ENCODE data around the gene SMIM9. TPM values are rescaled to one million over a fixed set of nuclear protein-coding genes. Genes with fewer than 3 reads are reported as not detected.

SMIM9 gene
- total RNA-seq, 4 donors from 2014 or later = not detected

GRCh38 chrX:154784149-154784995 is 50.1 kb downstream of the SMIM9 start:
- TF ChIP-seq CTCF (IDR thresholded peaks at IDR 0.05; ENCODE audit: low read depth) = no peak

GRCh38 chrX:154780968-154781367 is 53.5 kb downstream of the SMIM9 start:
- no peak for TF ChIP-seq CTCF (IDR thresholded peaks at IDR 0.05; ENCODE audit: low read depth)

- no peak for TF ChIP-seq CTCF (IDR thresholded peaks at IDR 0.05; ENCODE audit: low read depth)
Observed at GRCh38 chrX:154779261-154779660, 55.2 kb downstream of the SMIM9 start.

GRCh38 chrX:154776753-154777152 is 57.7 kb downstream of the SMIM9 start:
- TF ChIP-seq CTCF (IDR thresholded peaks at IDR 0.05; ENCODE audit: low read depth) = no peak

- no peak for TF ChIP-seq CTCF (IDR thresholded peaks at IDR 0.05; ENCODE audit: low read depth)
Observed at GRCh38 chrX:154775419-154776349, 58.8 kb downstream of the SMIM9 start.

GRCh38 chrX:154774622-154775021 is 59.8 kb downstream of the SMIM9 start:
- TF ChIP-seq CTCF (IDR thresholded peaks at IDR 0.05; ENCODE audit: low read depth) = no peak

Other genes starting within 250 kb of the SMIM9 start
- not detected for gene CTAG1A, start 249.5 kb downstream of the SMIM9 start, total RNA-seq
- gene CTAG1B, start 215.4 kb downstream of the SMIM9 start, total RNA-seq = not detected
- not detected for gene CTAG2, start 181.1 kb downstream of the SMIM9 start, total RNA-seq
- 10 to 100 TPM in 2 of 4 donors, 1 to 10 TPM in 2; 8.6 to 18.9 (median 13.0) TPM for gene GAB3, start 83.6 kb downstream of the SMIM9 start, total RNA-seq
- gene DKC1, start 71.8 kb downstream of the SMIM9 start, total RNA-seq = 10 to 100 TPM; 23.3 to 65.7 (median 42.1) TPM
- 100 to 1,000 TPM in 1 of 4 donors, 10 to 100 TPM in 3; 40.9 to 106 (median 55.3) TPM for gene MPP1, start 29.2 kb downstream of the SMIM9 start, total RNA-seq
- 10 to 100 TPM in 1 of 4 donors, 1 to 10 TPM in 2, under 1 TPM in 1; 0.44 to 12.9 (median 5.8) TPM for gene F8A1, start 51.7 kb upstream of the SMIM9 start, total RNA-seq
- gene F8, start 188.1 kb upstream of the SMIM9 start, total RNA-seq = 10 to 100 TPM; 21.1 to 56.3 (median 36.5) TPM
- 10 to 100 TPM; 46.1 to 83.5 (median 69.6) TPM for gene FUNDC2, start 192.2 kb upstream of the SMIM9 start, total RNA-seq
- gene CMC4, start 236.5 kb upstream of the SMIM9 start, total RNA-seq = 10 to 100 TPM; 20.3 to 30.8 (median 25.0) TPM
- gene MTCP1, start 236.5 kb upstream of the SMIM9 start, total RNA-seq = 1 to 10 TPM; 1.0 to 8.6 (median 2.2) TPM
- gene BRCC3, start 236.8 kb upstream of the SMIM9 start, total RNA-seq = 10 to 100 TPM; 12.8 to 18.7 (median 15.7) TPM